Measurements from ENCODE around the gene APLP2. TPM values are rescaled to one million over a fixed set of nuclear protein-coding genes. Genes with fewer than 3 reads are reported as not detected.

APLP2 gene
- total and polyA plus RNA-seq, 9 donors, result 198 to 466 (median 251) TPM

GRCh38 chr11:130127509-130127908 is 57.8 kb downstream of the APLP2 start:
- Histone ChIP-seq H3K4me1 (ENCODE audit: insufficient read depth) (no peaks in the 10 kb centered on the region), H3K27ac (no peak overlapping the region), H3K4me3 (no peak overlapping the region), H3K36me3 (no peaks in the 10 kb centered on the region), H3K9me3 (no peaks in the 10 kb centered on the region), H3K27me3 (no peaks in the 10 kb centered on the region)
- 94 to 97% (median 96%) methylated on average over 4 of the region's 4 CpGs for WGBS, 3 donors
- no peak for TF ChIP-seq CTCF (IDR thresholded peaks at IDR 0.05)
- no peak for TF ChIP-seq POLR2A (IDR thresholded peaks at IDR 0.05)
- TF ChIP-seq EP300 (IDR thresholded peaks at IDR 0.05), result no peak
- no peak for DNase-seq
- intact Hi-C loops (cut with DNase I), result loop anchor here in 2 of 4 donors (5.0 to 10.0 kb wide), 2 partner anchors 63 to 185 kb away; partner anchors contain the start of gene APLP2 (in 1 of the 2)

DNA sequence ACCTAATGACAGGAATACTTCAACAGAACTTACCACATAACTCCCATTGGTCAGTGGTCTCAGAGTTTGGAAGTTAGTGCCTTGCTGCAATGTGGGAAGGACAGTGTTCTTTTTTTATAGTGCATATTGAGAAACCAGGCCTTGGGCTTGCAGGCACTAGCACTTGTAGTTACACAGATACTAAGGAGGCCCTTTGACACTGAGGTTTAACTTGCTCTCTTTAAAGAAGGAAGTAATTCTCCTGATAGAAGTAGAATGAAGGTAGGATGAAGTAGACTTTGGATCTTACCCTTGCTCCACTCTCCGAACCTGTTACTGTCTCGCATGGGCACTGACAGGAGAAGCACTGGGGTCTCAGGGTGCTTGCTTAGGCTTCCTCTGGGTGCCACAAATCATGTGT is 58.9 kb downstream of the APLP2 start:
- WGBS, 3 donors, result 97 to 100% (median 98%) methylated on average over 2 of the region's 2 CpGs
- TF ChIP-seq CTCF (IDR thresholded peaks at IDR 0.05) (no peak), POLR2A (IDR thresholded peaks at IDR 0.05) (no peak), EP300 (IDR thresholded peaks at IDR 0.05) (no peak)
- Histone ChIP-seq H3K27ac (no peak overlapping the region), H3K9me3 (no peaks in the 10 kb centered on the region), H3K27me3 (no peaks in the 10 kb centered on the region), H3K4me1 (ENCODE audit: insufficient read depth) (no peaks in the 10 kb centered on the region), H3K36me3 (no peaks in the 10 kb centered on the region), H3K4me3 (no peak overlapping the region)
- intact Hi-C loops (cut with DNase I), result loop anchor here in 2 of 4 donors (5.0 to 10.0 kb wide), 2 partner anchors 64 to 186 kb away; partner anchors contain the start of gene APLP2 (in 1 of the 2)
- DNase-seq, result no peak

GRCh38 chr11:130129922-130130321 is 60.2 kb downstream of the APLP2 start:
- Histone ChIP-seq H3K4me1 (ENCODE audit: insufficient read depth) (no peaks in the 10 kb centered on the region), H3K4me3 (no peak overlapping the region), H3K9me3 (no peaks in the 10 kb centered on the region), H3K27me3 (no peaks in the 10 kb centered on the region), H3K27ac (no peak overlapping the region), H3K36me3 (no peaks in the 10 kb centered on the region)
- no peak for TF ChIP-seq POLR2A (IDR thresholded peaks at IDR 0.05)
- TF ChIP-seq EP300 (IDR thresholded peaks at IDR 0.05), result no peak
- no peak for TF ChIP-seq CTCF (IDR thresholded peaks at IDR 0.05)
- intact Hi-C loops (cut with DNase I), result loop anchor here (5.0 to 10.0 kb wide), 5 partner anchors 65 to 208 kb away; partner anchors contain the start of genes APLP2 (in 1 of the 4) and PRDM10 (in 1 of the 4)
- 73 to 87% (median 79%) methylated on average over 11 of the region's 11 CpGs for WGBS, 3 donors
- DNase-seq, result no peak

DNA sequence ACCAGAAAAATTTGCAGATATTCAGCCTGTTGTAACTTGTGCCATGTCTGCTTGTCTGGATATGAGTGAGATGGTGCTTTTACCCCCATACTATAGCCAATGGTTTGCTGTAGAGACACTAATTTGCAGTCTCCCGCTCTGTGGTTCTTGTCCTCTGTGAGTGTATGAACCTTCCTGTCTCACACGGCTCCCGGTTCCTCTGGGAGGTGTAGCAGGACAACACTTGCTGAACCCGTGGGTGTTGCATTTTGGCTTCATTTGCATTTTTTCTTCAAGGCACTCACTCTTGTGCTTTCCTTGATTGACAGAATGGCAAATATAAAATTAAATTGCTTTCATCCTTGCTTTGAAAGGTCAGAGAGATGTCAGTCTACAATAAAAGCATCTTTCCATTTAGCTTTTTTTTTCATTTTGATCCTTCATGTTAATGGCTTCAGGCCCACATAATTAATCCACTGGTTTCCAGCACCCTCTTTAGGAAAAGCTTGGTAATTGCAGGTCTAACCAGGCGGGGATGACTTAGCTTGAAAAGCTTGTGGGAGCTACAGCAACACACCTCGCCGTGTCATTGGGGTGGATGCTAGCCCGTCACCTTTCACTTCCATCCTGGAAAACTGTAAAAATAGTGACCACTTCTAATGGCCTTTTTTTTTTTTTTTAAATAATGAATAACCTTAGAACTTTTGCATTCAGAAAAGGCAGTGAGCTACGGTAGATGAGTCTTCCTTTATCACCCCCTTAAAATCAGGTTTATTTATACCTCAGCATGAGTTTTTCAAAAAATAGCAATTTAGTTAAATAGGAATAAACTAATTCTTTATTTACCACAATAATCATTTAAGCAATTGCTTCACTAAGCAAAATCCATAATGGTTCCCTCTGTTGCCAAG is 62.5 kb downstream of the APLP2 start:
- 72 to 73% (median 72%) methylated on average over 9 of the region's 9 CpGs for WGBS, 3 donors
- no peaks in the 10 kb centered on the region for H3K36me3 ChIP-seq
- no peak overlapping the region for H3K4me3 ChIP-seq
- peaks cover 3% of the 10 kb centered on the region for H3K4me1 ChIP-seq (ENCODE audit: insufficient read depth)
- no peaks in the 10 kb centered on the region for H3K27me3 ChIP-seq
- no peak overlapping the region for H3K27ac ChIP-seq
- intact Hi-C loops (cut with DNase I), result loop anchor here (2.0 to 10.0 kb wide), 4 partner anchors 127 to 210 kb away; partner anchors contain the start of gene PRDM10 (in 1 of the 4)
- peak in 1 of 5 donors; percentile 50 for DNase-seq
- peak in 2 of 3 donors; percentile 57 to 62 for TF ChIP-seq CTCF (IDR thresholded peaks at IDR 0.05)
- no peak for TF ChIP-seq EP300 (IDR thresholded peaks at IDR 0.05)
- TF ChIP-seq POLR2A (IDR thresholded peaks at IDR 0.05), result no peak
- no peaks in the 10 kb centered on the region for H3K9me3 ChIP-seq
